Upper lobe of left lung (tissue), 4 donors: ENCODE results near the gene MAPK8.

Experiments used
- POLR2AphosphoS5 ChIP-seq, 2 donors: sonication (generic); formaldehyde crosslinking; IDR thresholded peaks; one replicate each; pipeline ENCODE4 v1.5.1; 2017; ENCODE audit warnings: antibody characterized with exemption in 2 of 2
- TF ChIP-seq, protein P1 (sequence below), 6 experiments: fragments of 450-650 bp in 4 of 6; fragments of 200-600 bp in 2 of 6; sonication (generic) in 2 of 6; IDR thresholded peaks; one replicate each; pipeline ENCODE4 v1.5.1; 2016 to 2019; ENCODE audit warnings: antibody characterized with exemption in 6 of 6

DNA sequence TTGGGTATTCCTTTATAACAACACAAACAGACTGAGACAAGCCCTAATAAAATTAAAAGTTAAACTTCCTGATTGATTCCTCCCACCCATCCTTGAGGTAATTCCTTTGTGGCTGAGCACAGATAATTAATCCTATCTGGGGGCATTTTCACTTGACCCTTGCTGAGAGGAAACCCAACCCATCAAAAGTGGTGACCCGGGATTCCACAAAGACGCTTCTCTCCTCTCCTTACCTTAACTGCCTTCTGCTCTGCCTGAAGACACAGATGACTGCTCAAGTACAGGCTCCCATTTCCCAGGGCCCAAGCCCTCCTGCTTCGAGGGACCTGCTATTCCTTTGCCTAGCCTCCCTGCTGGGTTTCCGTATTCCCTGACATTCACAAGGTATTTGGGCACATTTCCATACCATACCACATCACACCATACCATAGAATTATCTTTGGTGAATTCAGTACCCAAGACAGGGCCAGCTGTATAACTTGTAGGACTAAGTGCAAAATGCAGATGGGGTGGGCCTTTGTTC, 9.8 kb upstream of the MAPK8 start:
- TF ChIP-seq, protein P1, sequence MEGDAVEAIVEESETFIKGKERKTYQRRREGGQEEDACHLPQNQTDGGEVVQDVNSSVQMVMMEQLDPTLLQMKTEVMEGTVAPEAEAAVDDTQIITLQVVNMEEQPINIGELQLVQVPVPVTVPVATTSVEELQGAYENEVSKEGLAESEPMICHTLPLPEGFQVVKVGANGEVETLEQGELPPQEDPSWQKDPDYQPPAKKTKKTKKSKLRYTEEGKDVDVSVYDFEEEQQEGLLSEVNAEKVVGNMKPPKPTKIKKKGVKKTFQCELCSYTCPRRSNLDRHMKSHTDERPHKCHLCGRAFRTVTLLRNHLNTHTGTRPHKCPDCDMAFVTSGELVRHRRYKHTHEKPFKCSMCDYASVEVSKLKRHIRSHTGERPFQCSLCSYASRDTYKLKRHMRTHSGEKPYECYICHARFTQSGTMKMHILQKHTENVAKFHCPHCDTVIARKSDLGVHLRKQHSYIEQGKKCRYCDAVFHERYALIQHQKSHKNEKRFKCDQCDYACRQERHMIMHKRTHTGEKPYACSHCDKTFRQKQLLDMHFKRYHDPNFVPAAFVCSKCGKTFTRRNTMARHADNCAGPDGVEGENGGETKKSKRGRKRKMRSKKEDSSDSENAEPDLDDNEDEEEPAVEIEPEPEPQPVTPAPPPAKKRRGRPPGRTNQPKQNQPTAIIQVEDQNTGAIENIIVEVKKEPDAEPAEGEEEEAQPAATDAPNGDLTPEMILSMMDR (IDR thresholded peaks at IDR 0.05): no peak
- TF ChIP-seq POLR2AphosphoS5 (IDR thresholded peaks at IDR 0.05): no peak
